Measurements from ENCODE around the gene SCN4B.

Gene SCN4B

DNA sequence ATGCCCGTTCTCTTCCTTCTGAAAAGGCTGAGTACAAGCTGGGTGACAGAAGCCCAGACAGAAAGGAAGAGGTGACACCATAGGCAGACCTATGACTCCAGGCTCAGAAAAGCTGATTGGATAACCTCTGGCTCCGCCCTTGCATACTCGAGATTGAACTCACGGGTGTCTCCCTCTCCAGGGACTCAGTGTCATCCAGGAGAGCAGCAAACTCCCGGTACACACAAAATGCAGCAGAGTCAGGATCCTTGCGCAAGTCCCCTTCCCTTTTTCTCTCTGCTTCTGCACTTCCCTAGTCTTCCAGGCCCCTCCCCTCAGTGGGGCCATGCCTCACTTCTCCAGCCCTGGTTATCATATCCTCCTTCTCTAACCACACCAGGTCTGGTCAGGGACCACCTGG lies 9.8 kb downstream of the SCN4B start:
- no peak for ATAC-seq
- TF ChIP-seq ARNTL (CRISPR knock-in tag; IDR thresholded peaks at IDR 0.05; ENCODE audit: borderline replicate concordance, low read depth): no peak
- no peak for TF ChIP-seq ZFP3 (CRISPR knock-in tag; IDR thresholded peaks at IDR 0.05)
- no peak for TF ChIP-seq GLIS3 (CRISPR knock-in tag; IDR thresholded peaks at IDR 0.05)
- TF ChIP-seq, protein P1, sequence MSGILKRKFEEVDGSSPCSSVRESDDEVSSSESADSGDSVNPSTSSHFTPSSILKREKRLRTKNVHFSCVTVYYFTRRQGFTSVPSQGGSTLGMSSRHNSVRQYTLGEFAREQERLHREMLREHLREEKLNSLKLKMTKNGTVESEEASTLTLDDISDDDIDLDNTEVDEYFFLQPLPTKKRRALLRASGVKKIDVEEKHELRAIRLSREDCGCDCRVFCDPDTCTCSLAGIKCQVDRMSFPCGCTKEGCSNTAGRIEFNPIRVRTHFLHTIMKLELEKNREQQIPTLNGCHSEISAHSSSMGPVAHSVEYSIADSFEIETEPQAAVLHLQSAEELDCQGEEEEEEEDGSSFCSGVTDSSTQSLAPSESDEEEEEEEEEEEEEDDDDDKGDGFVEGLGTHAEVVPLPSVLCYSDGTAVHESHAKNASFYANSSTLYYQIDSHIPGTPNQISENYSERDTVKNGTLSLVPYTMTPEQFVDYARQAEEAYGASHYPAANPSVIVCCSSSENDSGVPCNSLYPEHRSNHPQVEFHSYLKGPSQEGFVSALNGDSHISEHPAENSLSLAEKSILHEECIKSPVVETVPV (CRISPR knock-in tag; IDR thresholded peaks at IDR 0.05): no peak
- TF ChIP-seq ZNF70 (CRISPR knock-in tag; IDR thresholded peaks at IDR 0.05): no peak

DNA sequence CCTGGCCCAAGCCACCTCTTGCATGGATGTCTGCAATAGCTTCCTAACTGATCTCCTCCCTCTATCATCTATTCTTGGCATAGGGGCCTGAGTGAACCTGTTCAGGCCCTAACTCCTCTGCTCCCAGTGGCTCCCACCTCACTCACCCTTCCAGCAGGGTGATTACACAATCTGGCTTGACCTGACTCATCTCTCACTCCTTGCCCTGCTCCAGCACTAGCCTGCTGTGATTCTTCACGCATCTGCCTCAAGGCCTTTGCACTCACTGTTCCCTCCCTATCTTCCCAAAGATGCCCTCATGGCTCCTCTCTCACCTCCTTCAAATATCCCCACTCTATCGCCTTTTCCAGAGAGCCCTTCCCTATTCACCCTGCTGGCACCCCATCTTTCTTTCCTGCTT lies 10.5 kb downstream of the SCN4B start:
- ATAC-seq: no peak
- no peak for TF ChIP-seq TCF4 (CRISPR knock-in tag; IDR thresholded peaks at IDR 0.05; ENCODE audit: borderline replicate concordance)
- TF ChIP-seq TOX (CRISPR knock-in tag; IDR thresholded peaks at IDR 0.05; ENCODE audit: borderline replicate concordance): no peak
- TF ChIP-seq ARNTL (CRISPR knock-in tag; IDR thresholded peaks at IDR 0.05; ENCODE audit: borderline replicate concordance, low read depth): no peak
- no peak for TF ChIP-seq OSR1 (CRISPR knock-in tag; IDR thresholded peaks at IDR 0.05)
- TF ChIP-seq, protein P2, sequence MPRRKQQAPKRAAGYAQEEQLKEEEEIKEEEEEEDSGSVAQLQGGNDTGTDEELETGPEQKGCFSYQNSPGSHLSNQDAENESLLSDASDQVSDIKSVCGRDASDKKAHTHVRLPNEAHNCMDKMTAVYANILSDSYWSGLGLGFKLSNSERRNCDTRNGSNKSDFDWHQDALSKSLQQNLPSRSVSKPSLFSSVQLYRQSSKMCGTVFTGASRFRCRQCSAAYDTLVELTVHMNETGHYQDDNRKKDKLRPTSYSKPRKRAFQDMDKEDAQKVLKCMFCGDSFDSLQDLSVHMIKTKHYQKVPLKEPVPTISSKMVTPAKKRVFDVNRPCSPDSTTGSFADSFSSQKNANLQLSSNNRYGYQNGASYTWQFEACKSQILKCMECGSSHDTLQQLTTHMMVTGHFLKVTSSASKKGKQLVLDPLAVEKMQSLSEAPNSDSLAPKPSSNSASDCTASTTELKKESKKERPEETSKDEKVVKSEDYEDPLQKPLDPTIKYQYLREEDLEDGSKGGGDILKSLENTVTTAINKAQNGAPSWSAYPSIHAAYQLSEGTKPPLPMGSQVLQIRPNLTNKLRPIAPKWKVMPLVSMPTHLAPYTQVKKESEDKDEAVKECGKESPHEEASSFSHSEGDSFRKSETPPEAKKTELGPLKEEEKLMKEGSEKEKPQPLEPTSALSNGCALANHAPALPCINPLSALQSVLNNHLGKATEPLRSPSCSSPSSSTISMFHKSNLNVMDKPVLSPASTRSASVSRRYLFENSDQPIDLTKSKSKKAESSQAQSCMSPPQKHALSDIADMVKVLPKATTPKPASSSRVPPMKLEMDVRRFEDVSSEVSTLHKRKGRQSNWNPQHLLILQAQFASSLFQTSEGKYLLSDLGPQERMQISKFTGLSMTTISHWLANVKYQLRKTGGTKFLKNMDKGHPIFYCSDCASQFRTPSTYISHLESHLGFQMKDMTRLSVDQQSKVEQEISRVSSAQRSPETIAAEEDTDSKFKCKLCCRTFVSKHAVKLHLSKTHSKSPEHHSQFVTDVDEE (CRISPR knock-in tag; IDR thresholded peaks at IDR 0.05): no peak
- TF ChIP-seq, protein P1 (CRISPR knock-in tag; IDR thresholded peaks at IDR 0.05): no peak
- TF ChIP-seq ISL1 (CRISPR knock-in tag; IDR thresholded peaks at IDR 0.05): no peak
- TF ChIP-seq ZNF565 (CRISPR knock-in tag; conservative IDR thresholded peaks at IDR 0.05; ENCODE audit: low read depth): no peak
- TF ChIP-seq, protein P3, sequence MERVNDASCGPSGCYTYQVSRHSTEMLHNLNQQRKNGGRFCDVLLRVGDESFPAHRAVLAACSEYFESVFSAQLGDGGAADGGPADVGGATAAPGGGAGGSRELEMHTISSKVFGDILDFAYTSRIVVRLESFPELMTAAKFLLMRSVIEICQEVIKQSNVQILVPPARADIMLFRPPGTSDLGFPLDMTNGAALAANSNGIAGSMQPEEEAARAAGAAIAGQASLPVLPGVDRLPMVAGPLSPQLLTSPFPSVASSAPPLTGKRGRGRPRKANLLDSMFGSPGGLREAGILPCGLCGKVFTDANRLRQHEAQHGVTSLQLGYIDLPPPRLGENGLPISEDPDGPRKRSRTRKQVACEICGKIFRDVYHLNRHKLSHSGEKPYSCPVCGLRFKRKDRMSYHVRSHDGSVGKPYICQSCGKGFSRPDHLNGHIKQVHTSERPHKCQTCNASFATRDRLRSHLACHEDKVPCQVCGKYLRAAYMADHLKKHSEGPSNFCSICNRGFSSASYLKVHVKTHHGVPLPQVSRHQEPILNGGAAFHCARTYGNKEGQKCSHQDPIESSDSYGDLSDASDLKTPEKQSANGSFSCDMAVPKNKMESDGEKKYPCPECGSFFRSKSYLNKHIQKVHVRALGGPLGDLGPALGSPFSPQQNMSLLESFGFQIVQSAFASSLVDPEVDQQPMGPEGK (CRISPR knock-in tag; IDR thresholded peaks at IDR 0.05; ENCODE audit: borderline replicate concordance): no peak

DNA sequence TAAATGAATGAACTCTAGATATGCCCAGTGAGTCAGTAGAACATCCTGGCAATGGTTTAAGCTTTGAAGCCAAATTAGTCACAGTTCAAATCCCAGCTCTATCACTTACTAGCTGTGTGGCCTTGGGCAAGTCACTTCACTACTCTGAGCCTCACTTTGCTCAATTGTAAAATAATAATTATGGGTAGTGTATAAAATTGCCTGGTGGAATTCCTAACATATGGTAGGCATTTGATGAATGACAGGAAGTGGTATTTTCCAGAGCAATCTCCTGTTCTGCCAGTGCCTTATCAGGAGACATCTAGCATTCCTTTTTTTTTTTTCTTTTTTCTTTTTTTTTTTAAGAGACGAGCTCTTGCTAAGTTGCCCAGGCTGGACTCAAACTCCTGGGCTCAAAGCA lies 13.0 kb downstream of the SCN4B start:
- TF ChIP-seq BACH2 (CRISPR knock-in tag; IDR thresholded peaks at IDR 0.05; ENCODE audit: borderline replicate concordance): no peak
- TF ChIP-seq ISL1 (CRISPR knock-in tag; IDR thresholded peaks at IDR 0.05): peak; percentile 28; the same call in 1 of the 2 replicates
- peak; percentile 28; the same call in 1 of the 3 replicates for ATAC-seq

DNA sequence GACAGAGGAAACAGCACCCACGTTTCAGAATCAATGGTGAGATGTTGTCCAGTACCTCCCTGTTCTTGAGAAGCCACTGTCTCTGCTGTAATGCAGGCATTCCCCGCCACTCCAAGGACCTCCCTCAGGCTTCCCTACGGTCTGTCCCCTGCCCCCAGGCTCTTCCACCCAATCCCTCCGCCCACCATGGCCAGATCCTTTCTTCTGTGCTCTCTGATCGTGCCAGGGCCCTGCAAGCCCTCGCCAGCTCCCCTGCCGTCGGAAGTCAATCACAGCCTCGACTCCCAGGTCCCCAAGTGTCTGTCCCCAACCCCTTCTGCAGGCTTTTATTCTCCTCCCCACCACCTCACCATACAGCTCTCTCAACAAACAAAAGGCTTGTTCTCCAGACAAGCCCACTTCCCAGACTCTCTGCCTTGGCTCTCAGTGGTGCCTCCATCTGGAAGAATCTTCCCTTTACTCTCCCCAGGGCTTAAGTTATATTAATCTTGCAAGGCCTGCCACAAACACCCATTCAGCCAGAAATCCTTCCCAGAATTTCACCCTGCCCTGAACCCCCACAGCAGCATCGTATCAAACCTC lies 13.7 kb downstream of the SCN4B start:
- TF ChIP-seq, protein P3 (CRISPR knock-in tag; IDR thresholded peaks at IDR 0.05; ENCODE audit: borderline replicate concordance): no peak
- TF ChIP-seq, protein P2 (CRISPR knock-in tag; IDR thresholded peaks at IDR 0.05): no peak
- no peak for TF ChIP-seq CSDC2 (CRISPR knock-in tag; IDR thresholded peaks at IDR 0.05)
- TF ChIP-seq ESRRG (CRISPR knock-in tag; IDR thresholded peaks at IDR 0.05): no peak
- no peak for TF ChIP-seq ZNF8 (CRISPR knock-in tag; IDR thresholded peaks at IDR 0.05)
- TF ChIP-seq OSR1 (CRISPR knock-in tag; IDR thresholded peaks at IDR 0.05): no peak
- TF ChIP-seq ZNF565 (CRISPR knock-in tag; conservative IDR thresholded peaks at IDR 0.05; ENCODE audit: low read depth): no peak
- TF ChIP-seq ZFP30 (CRISPR knock-in tag; IDR thresholded peaks at IDR 0.05): no peak
- TF ChIP-seq ARNTL (CRISPR knock-in tag; IDR thresholded peaks at IDR 0.05; ENCODE audit: borderline replicate concordance, low read depth): no peak
- no peak for TF ChIP-seq PPARA (CRISPR knock-in tag; IDR thresholded peaks at IDR 0.05; ENCODE audit: borderline replicate concordance)
- TF ChIP-seq, protein P4, sequence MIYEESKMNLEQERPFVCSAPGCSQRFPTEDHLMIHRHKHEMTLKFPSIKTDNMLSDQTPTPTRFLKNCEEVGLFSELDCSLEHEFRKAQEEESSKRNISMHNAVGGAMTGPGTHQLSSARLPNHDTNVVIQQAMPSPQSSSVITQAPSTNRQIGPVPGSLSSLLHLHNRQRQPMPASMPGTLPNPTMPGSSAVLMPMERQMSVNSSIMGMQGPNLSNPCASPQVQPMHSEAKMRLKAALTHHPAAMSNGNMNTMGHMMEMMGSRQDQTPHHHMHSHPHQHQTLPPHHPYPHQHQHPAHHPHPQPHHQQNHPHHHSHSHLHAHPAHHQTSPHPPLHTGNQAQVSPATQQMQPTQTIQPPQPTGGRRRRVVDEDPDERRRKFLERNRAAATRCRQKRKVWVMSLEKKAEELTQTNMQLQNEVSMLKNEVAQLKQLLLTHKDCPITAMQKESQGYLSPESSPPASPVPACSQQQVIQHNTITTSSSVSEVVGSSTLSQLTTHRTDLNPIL (CRISPR knock-in tag; IDR thresholded peaks at IDR 0.05; ENCODE audit: low read depth): no peak
- no peak for TF ChIP-seq RARB (CRISPR knock-in tag; IDR thresholded peaks at IDR 0.05)
- TF ChIP-seq TCF4 (CRISPR knock-in tag; IDR thresholded peaks at IDR 0.05; ENCODE audit: borderline replicate concordance): no peak
- TF ChIP-seq GLIS3 (CRISPR knock-in tag; IDR thresholded peaks at IDR 0.05): no peak
- ATAC-seq: no peak

Data from SK-N-SH treated with all-trans-retinoic acid at 6 μM for 48 hours (cell line).